Stimulated activated CD4-positive, alpha-beta T cell treated with anti-CD3 and anti-CD28 coated beads, TNF-alpha, amount 100 ng/mL, for 1 hour (primary cell): Measurements from ENCODE around the gene FKBP6.
"Not testable (repeated sequence)": the region's sequence is repeated elsewhere in the genome, so short reads cannot be mapped to it uniquely, and the experiment has no call there.

Experiments
- DNase-seq, 3 donors: peaks; one replicate each; pipeline ENCODE4 v3.0.0-alpha.2; 2020; ENCODE audit warnings: low read depth in 3 of 3, low spot score in 1 of 3

The FKBP6 gene

DNA sequence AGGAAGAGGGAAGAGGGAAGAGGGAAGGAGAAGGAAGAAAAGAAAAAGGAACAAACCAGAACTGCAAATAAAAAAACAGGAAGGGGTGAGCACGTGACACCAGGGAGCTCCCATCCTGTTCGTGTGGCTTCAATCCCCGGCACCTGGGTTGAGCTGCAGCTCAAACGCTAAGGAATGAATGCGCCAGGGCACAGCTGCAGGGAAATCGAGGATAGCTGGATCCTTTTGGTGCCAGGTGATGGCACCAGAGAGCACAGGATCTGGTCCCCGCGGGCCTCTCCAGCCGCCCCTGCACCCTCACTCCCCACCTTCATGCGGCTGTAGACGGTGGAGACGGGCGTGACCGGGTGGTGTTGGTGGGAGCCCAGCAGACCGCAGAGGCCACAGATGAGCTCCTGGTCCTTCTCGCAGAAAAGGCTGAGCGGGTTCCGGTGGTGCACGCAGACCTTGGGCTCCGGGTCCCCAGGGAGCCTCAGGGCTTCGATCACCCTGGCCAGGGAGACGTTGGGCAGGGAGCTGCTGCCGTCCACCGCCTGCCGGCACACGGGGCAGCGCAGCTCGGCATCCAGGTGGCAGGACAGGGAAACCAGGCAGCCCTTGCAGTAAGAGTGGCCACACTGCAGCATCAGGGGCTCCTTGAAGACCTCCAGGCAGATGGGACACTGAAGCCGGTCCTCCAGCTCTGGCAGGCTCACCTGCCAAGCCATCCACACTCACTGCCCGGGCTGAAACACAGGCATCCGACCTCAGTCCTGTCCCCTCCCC lies 3.7 kb upstream of the FKBP6 start:
- peak in 2 of 3 donors; percentile 16 to 28 for DNase-seq

DNA sequence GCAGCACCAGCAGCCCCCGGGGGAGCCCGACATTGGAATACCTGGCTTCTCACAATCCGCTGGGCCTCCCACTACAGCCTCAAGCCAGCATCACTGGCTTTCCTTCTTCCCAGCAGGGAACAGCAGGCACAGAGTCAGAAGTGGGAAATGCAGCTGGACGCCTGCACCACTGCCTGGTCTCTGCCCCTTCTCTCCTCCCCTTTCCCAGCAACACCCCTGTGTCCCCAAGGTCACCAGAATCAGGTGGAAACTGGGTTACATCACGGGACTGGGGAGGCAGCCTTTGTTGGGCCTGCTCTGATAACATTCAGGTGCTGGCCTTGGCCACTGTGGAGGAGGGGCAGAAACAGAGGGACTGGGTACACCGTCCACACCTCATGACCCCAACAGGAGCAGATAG lies 2.5 kb upstream of the FKBP6 start:
- not testable (repeated sequence) for DNase-seq

DNA sequence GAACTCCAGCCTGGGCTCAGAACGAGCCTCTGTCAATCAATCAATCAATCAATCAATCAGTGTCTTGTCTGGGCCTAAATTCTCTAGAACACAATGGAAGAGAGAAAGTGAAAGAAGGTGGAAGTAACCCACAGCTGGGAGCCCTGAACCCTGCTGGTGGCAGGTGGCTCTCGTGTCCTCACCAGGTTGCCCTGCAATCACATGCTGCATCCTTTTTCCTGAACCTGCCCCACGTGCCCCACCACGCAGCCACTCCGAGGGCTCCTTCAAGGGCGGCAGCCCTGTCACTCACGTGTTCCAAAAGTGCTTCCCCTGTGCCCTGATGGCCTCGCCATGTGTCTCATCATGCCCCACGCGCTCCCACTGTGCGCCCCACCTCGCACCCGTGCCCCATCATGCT lies 512 bp upstream of the FKBP6 start:
- not testable (repeated sequence) for DNase-seq

- no peak for DNase-seq
Measured at GRCh38 chr7:73328696-73329095, 735 bp downstream of the FKBP6 start.

- DNase-seq, result no peak
Measured at GRCh38 chr7:73329861-73330581, 2.1 kb downstream of the FKBP6 start.

GRCh38 chr7:73330772-73331171 lies 2.8 kb downstream of the FKBP6 start:
- DNase-seq, result no peak

- no peak for DNase-seq
Measured at GRCh38 chr7:73332447-73332846, 4.5 kb downstream of the FKBP6 start.

DNA sequence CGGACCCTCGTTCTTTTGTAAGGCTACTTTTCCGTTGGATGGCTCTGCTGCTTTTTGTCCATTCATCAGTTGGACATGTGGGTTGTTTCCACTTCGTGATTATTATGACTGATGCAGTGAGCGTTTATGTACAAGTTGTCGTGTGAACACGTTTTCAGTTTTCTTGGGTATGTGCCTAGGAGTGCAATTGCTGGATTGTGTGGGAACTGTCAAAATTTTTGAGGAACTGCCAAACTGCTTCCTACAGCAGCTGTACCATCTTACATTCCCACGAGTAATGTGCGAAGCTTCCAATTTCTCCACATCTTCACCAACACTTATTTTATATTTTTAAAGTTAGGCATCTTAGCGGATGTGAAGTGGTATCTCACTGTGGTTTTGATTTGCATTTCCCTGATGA lies 10.4 kb downstream of the FKBP6 start:
- no peak for DNase-seq

- DNase-seq, result no peak
Measured at GRCh38 chr7:73340514-73340913, 12.6 kb downstream of the FKBP6 start.

GRCh38 chr7:73341877-73342276 lies 13.9 kb downstream of the FKBP6 start:
- no peak for DNase-seq

DNA sequence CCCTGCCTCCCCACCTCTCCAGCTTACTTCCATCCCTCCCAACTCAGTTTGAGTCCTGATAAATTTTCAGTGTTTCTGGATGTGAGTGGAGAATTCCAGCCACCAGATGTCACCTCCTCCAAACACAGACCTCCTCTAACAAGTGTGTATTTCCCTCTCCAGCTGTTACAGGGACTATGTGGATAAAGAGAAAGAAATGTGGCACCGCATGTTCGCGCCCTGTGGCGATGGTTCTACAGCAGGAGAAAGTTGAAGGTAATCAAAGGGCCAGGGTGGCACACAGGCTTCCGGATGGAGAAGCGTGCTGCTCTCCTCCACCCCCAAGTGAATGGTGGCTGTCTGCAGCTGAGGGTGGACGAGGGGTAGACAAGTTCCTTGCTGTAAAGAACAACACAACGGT lies 14.7 kb downstream of the FKBP6 start:
- DNase-seq, result no peak

GRCh38 chr7:73343671-73344380 lies 15.9 kb downstream of the FKBP6 start:
- no peak for DNase-seq

DNA sequence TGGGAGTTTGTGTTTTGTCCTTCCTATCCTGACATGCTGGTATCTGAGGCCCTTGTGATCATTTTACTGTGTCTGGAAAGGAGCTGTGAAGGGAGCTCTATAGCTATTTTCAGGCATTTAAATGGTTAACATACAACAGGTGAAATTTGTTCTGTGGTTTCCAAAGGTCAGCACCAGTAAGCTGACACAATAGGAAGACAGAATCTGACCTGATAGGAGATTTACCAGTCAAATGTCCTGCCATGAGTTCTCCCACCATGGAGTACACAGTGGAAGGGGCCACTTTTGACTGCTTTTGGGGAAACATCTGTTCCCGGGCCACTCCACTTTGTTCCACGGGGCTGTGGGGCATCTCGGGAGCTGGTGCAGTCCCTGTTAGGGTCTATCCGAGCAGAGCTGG lies 17.6 kb downstream of the FKBP6 start:
- no peak for DNase-seq

DNA sequence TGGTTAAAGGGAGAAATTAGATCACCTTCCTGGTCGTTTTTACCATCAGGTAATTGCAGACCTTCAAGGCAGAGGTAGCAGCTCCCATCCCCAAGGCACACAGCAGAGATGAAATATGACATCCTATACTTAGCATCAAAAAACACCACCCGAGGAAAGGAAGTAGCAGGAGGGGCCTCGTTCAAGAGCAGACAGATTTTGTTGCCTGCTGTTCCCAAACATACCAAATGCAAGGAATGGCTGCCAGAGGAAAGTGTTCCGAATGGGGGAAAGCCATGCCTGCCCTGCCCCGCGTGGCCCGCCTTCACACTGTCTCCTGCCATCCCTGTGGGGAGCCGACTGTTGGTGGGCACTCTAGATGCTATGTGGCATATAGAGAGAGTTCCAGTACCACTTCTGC lies 18.0 kb downstream of the FKBP6 start:
- no peak for DNase-seq

- DNase-seq, result no peak
Measured at GRCh38 chr7:73349763-73350162, 21.8 kb downstream of the FKBP6 start.

GRCh38 chr7:73350306-73351068 lies 22.5 kb downstream of the FKBP6 start:
- DNase-seq, result no peak

GRCh38 chr7:73351447-73352167 lies 23.6 kb downstream of the FKBP6 start:
- no peak for DNase-seq

DNA sequence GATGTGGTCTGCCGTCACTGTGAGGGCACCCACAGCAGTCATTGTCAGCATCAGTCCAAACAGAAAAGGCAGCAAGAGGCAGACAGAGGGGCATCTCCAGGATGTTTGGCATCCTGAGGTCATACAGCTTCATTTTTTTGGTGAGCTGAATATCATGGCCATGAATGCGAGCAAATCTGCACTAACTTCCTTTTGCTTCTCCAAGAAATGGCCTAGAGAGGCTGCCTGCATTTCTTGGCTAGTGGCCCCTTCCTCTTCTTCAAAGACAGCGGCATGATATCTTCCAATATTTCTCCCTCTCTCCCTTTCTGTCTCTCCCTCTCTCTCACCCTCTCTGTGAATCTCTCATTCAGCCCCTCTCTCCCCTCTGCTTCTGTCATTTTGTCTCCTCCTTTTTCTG lies 24.8 kb downstream of the FKBP6 start:
- no peak for DNase-seq

- no peak for DNase-seq
Measured at GRCh38 chr7:73353243-73353642, 25.3 kb downstream of the FKBP6 start.

DNA sequence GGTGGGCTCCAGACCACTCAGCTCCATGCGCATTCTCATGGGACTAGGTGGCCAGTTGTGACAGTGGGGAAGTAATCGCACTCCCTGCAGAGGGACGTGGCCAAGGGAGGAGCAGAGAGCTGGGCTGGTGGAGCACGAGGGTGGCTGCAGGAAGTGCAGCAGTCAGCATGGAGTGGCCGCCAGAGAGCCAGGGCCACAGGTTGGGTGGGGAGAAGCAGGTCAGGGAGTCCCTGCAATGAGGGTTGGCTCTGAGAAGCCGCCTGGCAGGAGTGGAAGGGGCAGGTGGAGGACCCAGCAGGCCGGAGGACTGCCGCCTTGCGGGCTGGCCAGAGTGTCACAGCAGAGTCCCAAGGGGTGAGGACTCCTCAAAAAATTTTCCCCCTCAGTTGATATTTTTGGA lies 26.2 kb downstream of the FKBP6 start:
- no peak for DNase-seq

DNA sequence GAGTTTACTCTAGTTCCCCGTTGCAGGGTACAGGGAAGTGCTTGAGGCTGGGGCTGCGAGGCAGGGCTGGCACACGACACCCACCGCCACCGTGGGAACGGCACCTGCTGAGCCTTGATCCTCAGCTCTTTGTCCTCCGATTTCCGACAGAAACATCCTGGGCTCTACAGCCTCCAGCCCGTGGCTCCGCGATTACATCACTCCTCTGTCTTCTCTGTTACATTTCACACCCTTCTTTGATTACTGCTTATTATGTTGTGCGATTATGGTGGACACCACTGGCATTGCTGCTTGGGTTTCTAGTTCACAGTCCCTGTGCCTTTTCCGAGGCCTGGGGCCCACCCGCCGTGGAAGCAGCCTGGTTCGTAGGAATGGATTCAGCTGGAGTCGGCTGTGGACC lies 26.9 kb downstream of the FKBP6 start:
- DNase-seq, result no peak
